Esophagus squamous epithelium (tissue), 4 donors: Measurements from ENCODE around the gene SNCAIP.

Experiments used
- POLR2A ChIP-seq, 4 donors: fragments of 450-650 bp; IDR thresholded peaks; one replicate each; pipeline ENCODE4 v1.6.1; 2017; ENCODE audit warnings: antibody characterized with exemption in 4 of 4, mild to moderate bottlenecking in 4 of 4, moderate library complexity in 3 of 4
- TF ChIP-seq, protein P1 (sequence below), 6 experiments: fragments of 450-650 bp in 4 of 6; fragments of 200-600 bp in 2 of 6; sonication (generic) in 2 of 6; IDR thresholded peaks; one replicate each; pipeline ENCODE4 v1.5.1; 2016 to 2019; ENCODE audit warnings: antibody characterized with exemption in 6 of 6, mild to moderate bottlenecking in 4 of 6, moderate library complexity in 4 of 6

GRCh38 chr5:122371511-122372151 is 59.6 kb downstream of the SNCAIP start:
- TF ChIP-seq, protein P1, sequence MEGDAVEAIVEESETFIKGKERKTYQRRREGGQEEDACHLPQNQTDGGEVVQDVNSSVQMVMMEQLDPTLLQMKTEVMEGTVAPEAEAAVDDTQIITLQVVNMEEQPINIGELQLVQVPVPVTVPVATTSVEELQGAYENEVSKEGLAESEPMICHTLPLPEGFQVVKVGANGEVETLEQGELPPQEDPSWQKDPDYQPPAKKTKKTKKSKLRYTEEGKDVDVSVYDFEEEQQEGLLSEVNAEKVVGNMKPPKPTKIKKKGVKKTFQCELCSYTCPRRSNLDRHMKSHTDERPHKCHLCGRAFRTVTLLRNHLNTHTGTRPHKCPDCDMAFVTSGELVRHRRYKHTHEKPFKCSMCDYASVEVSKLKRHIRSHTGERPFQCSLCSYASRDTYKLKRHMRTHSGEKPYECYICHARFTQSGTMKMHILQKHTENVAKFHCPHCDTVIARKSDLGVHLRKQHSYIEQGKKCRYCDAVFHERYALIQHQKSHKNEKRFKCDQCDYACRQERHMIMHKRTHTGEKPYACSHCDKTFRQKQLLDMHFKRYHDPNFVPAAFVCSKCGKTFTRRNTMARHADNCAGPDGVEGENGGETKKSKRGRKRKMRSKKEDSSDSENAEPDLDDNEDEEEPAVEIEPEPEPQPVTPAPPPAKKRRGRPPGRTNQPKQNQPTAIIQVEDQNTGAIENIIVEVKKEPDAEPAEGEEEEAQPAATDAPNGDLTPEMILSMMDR (IDR thresholded peaks at IDR 0.05): no peak
- TF ChIP-seq POLR2A (IDR thresholded peaks at IDR 0.05): no peak
